Liver (tissue), 3 donors: ENCODE results near the gene PRKACA.

Experiments used
- GABPA ChIP-seq, 2 donors: IDR thresholded peaks in 1 of 2; conservative IDR thresholded peaks in 1 of 2; 2 replicates each; pipeline ENCODE4 v1.6.1; 2016; ENCODE audit warnings: antibody characterized with exemption in 2 of 2, mild to moderate bottlenecking in 1 of 2, moderate library complexity in 1 of 2
- NR2F2 ChIP-seq: IDR thresholded peaks from 2 replicates; pipeline ENCODE4 v1.6.1; 2016; ENCODE audit warnings: antibody characterized with exemption
- TAF1 ChIP-seq: conservative IDR thresholded peaks from 2 replicates; pipeline ENCODE4 v1.6.1; 2016; ENCODE audit warnings: antibody characterized with exemption, mild to moderate bottlenecking
- YY1 ChIP-seq: IDR thresholded peaks from 2 replicates; pipeline ENCODE4 v1.6.1; 2016; ENCODE audit warnings: antibody characterized with exemption, mild to moderate bottlenecking
- TF ChIP-seq, protein P1 (sequence below): fragments of 150-350 bp; IDR thresholded peaks from 2 replicates; pipeline ENCODE4 v1.5.1; 2017; ENCODE audit warnings: improper control_type of control experiment, low read depth, low read length; ENCODE audit not compliant: missing input control
- TF ChIP-seq, protein P2 (sequence below): IDR thresholded peaks from 2 replicates; pipeline ENCODE4 v1.6.1; 2016; ENCODE audit warnings: antibody characterized with exemption
- TF ChIP-seq, protein P3 (sequence below): IDR thresholded peaks from 2 replicates; pipeline ENCODE4 v1.6.1; 2016; ENCODE audit warnings: antibody characterized with exemption, mild to moderate bottlenecking
- donor health status: healthy.
- donor health status: healthy.

DNA sequence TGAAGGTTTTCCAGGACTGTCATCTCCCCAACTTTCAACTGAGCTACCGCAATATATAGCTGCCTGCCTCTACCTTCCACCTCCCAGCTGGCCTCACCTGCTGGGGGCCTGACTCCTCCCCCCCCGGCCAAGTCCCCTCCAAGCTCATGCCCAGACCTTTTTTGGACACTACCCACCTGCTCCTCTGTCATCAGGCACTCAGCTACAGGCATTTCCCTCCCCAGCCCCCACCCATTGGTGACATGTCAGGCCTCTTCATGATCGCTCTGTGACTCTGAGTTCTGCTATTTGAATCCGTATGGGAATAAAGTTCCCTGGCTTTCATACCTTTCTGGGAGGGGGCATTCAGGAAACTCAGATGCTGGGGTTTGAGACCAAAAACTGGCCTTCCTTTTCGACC is 1.8 kb downstream of the PRKACA start:
- no peak for TF ChIP-seq YY1
- TF ChIP-seq, protein P1, sequence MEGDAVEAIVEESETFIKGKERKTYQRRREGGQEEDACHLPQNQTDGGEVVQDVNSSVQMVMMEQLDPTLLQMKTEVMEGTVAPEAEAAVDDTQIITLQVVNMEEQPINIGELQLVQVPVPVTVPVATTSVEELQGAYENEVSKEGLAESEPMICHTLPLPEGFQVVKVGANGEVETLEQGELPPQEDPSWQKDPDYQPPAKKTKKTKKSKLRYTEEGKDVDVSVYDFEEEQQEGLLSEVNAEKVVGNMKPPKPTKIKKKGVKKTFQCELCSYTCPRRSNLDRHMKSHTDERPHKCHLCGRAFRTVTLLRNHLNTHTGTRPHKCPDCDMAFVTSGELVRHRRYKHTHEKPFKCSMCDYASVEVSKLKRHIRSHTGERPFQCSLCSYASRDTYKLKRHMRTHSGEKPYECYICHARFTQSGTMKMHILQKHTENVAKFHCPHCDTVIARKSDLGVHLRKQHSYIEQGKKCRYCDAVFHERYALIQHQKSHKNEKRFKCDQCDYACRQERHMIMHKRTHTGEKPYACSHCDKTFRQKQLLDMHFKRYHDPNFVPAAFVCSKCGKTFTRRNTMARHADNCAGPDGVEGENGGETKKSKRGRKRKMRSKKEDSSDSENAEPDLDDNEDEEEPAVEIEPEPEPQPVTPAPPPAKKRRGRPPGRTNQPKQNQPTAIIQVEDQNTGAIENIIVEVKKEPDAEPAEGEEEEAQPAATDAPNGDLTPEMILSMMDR = no peak
- no peak for TF ChIP-seq NR2F2
- TF ChIP-seq TAF1 = no peak
- TF ChIP-seq, protein P2, sequence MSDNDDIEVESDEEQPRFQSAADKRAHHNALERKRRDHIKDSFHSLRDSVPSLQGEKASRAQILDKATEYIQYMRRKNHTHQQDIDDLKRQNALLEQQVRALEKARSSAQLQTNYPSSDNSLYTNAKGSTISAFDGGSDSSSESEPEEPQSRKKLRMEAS = no peak
- no peak for TF ChIP-seq GABPA (IDR thresholded peaks at IDR 0.05 in 1 of 2, conservative IDR thresholded peaks at IDR 0.05 in 1 of 2)
- TF ChIP-seq, protein P3, sequence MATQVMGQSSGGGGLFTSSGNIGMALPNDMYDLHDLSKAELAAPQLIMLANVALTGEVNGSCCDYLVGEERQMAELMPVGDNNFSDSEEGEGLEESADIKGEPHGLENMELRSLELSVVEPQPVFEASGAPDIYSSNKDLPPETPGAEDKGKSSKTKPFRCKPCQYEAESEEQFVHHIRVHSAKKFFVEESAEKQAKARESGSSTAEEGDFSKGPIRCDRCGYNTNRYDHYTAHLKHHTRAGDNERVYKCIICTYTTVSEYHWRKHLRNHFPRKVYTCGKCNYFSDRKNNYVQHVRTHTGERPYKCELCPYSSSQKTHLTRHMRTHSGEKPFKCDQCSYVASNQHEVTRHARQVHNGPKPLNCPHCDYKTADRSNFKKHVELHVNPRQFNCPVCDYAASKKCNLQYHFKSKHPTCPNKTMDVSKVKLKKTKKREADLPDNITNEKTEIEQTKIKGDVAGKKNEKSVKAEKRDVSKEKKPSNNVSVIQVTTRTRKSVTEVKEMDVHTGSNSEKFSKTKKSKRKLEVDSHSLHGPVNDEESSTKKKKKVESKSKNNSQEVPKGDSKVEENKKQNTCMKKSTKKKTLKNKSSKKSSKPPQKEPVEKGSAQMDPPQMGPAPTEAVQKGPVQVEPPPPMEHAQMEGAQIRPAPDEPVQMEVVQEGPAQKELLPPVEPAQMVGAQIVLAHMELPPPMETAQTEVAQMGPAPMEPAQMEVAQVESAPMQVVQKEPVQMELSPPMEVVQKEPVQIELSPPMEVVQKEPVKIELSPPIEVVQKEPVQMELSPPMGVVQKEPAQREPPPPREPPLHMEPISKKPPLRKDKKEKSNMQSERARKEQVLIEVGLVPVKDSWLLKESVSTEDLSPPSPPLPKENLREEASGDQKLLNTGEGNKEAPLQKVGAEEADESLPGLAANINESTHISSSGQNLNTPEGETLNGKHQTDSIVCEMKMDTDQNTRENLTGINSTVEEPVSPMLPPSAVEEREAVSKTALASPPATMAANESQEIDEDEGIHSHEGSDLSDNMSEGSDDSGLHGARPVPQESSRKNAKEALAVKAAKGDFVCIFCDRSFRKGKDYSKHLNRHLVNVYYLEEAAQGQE = no peak
